ENCODE data around the gene MANEAL. TPM values are rescaled to one million over a fixed set of nuclear protein-coding genes. Genes with fewer than 3 reads are reported as not detected.

The MANEAL gene
- total and polyA plus RNA-seq, 2 of the 13 experiments (the other 11 are each of a cell fraction or from before 2014, with no cell fraction given): 20.8 to 26.4 TPM

DNA sequence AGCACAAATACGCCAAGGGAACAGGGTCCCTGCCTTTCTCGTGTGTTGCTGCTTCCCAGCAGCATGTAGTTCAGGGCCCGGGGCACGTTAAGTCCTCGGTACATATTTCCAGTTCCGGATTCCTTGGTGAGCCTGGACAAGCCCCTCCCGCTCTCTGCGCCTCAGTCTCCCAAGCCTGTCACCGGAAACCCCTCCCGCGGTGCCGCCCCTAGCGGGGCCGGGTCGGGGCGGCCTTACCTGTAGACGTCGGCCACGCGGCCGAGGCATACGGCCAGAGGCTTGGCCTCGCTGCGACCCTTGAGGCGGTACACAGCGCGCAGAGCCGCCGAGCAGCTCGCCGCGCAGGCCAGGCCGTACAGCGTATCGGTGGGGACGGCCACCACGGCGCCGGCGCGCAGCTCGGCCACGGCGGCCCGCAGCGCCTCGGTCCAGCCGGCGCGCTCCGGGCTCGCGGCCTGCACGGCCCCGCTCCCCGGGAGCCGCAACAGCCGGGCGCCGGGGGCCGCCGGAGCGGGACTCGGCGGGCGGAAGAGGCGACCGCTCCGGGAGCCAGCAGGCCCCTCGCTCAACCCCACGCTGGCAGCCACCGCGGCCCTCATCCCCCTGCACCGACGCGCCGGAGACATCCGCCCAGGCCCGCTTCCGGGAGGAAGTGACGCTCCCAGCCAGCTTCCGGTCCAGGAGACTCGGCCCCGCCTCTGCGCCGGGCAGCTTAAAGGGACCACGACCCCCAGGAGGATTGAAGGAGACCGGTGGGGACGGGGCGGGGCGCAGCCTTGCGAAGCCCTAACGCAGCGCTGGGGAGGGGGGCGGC, 14.1 kb downstream of the MANEAL start, which contains the start of the genes C1orf122 and YRDC (continued):
- TF ChIP-seq, protein P1, sequence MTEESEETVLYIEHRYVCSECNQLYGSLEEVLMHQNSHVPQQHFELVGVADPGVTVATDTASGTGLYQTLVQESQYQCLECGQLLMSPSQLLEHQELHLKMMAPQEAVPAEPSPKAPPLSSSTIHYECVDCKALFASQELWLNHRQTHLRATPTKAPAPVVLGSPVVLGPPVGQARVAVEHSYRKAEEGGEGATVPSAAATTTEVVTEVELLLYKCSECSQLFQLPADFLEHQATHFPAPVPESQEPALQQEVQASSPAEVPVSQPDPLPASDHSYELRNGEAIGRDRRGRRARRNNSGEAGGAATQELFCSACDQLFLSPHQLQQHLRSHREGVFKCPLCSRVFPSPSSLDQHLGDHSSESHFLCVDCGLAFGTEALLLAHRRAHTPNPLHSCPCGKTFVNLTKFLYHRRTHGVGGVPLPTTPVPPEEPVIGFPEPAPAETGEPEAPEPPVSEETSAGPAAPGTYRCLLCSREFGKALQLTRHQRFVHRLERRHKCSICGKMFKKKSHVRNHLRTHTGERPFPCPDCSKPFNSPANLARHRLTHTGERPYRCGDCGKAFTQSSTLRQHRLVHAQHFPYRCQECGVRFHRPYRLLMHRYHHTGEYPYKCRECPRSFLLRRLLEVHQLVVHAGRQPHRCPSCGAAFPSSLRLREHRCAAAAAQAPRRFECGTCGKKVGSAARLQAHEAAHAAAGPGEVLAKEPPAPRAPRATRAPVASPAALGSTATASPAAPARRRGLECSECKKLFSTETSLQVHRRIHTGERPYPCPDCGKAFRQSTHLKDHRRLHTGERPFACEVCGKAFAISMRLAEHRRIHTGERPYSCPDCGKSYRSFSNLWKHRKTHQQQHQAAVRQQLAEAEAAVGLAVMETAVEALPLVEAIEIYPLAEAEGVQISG (CRISPR knock-in tag; IDR thresholded peaks at IDR 0.05): peak; percentile 88
- TF ChIP-seq, protein P2, sequence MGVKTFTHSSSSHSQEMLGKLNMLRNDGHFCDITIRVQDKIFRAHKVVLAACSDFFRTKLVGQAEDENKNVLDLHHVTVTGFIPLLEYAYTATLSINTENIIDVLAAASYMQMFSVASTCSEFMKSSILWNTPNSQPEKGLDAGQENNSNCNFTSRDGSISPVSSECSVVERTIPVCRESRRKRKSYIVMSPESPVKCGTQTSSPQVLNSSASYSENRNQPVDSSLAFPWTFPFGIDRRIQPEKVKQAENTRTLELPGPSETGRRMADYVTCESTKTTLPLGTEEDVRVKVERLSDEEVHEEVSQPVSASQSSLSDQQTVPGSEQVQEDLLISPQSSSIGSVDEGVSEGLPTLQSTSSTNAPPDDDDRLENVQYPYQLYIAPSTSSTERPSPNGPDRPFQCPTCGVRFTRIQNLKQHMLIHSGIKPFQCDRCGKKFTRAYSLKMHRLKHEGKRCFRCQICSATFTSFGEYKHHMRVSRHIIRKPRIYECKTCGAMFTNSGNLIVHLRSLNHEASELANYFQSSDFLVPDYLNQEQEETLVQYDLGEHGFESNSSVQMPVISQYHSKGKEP (CRISPR knock-in tag; IDR thresholded peaks at IDR 0.05): peak; percentile 78; the same call in 1 of the 2 replicates
- TF ChIP-seq MTA3 (CRISPR knock-in tag; IDR thresholded peaks at IDR 0.05): no peak
- no peak for TF ChIP-seq ZNF20 (CRISPR knock-in tag; IDR thresholded peaks at IDR 0.05)
- TF ChIP-seq ARHGAP35 (CRISPR knock-in tag; IDR thresholded peaks at IDR 0.05; ENCODE audit: borderline replicate concordance): no peak
- no peak for TF ChIP-seq ZNF296 (CRISPR knock-in tag; conservative IDR thresholded peaks at IDR 0.05)
- TF ChIP-seq PAX8 (CRISPR knock-in tag; IDR thresholded peaks at IDR 0.05; ENCODE audit: borderline replicate concordance): no peak
- no peak for TF ChIP-seq SRF (IDR thresholded peaks at IDR 0.05; ENCODE audit: low read depth, low read length)
- TF ChIP-seq GABPA (IDR thresholded peaks at IDR 0.05; ENCODE audit: low read depth, low read length): peak; percentile 88
- peak; percentile 91 for TF ChIP-seq GABPA (CRISPR knock-in tag; IDR thresholded peaks at IDR 0.05; ENCODE audit: low read depth)
- TF ChIP-seq, protein P3, sequence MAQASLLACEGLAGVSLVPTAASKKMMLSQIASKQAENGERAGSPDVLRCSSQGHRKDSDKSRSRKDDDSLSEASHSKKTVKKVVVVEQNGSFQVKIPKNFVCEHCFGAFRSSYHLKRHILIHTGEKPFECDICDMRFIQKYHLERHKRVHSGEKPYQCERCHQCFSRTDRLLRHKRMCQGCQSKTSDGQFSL (CRISPR knock-in tag; IDR thresholded peaks at IDR 0.05): no peak
- TF ChIP-seq SMARCC2 (IDR thresholded peaks at IDR 0.05): no peak
- no peak for TF ChIP-seq BRCA1 (CRISPR knock-in tag; IDR thresholded peaks at IDR 0.05)
- no peak for TF ChIP-seq FOXK2 (IDR thresholded peaks at IDR 0.05)
- TF ChIP-seq ZNF776 (CRISPR knock-in tag; IDR thresholded peaks at IDR 0.05): no peak
- TF ChIP-seq ZNF260 (CRISPR knock-in tag; IDR thresholded peaks at IDR 0.05; ENCODE audit: borderline replicate concordance, low read depth): no peak
- no peak for TF ChIP-seq HDAC6 (IDR thresholded peaks at IDR 0.05; ENCODE audit: low read depth, low read length)
- no peak for TF ChIP-seq CBX1 (IDR thresholded peaks at IDR 0.05; ENCODE audit: low read depth)
- peak; percentile 51 for TF ChIP-seq XRCC5 (optimal IDR thresholded peaks at IDR 0.05; ENCODE audit: low read length)
- no peak for TF ChIP-seq ARID2 (CRISPR knock-in tag; IDR thresholded peaks at IDR 0.05; ENCODE audit: borderline replicate concordance)
- TF ChIP-seq PCBP2 (optimal IDR thresholded peaks at IDR 0.05; ENCODE audit: low read depth, low read length, poor library complexity, severe bottlenecking): no peak
- peak; percentile 6 for TF ChIP-seq YY1 (IDR thresholded peaks at IDR 0.05; ENCODE audit: insufficient read depth, insufficient replicate concordance, low read depth, low read length)
- peak; percentile 36 for TF ChIP-seq AGO1 (IDR thresholded peaks at IDR 0.05; ENCODE audit: low read depth, low read length, poor library complexity, severe bottlenecking)
- no peak for TF ChIP-seq ZNF556 (CRISPR knock-in tag; IDR thresholded peaks at IDR 0.05; ENCODE audit: borderline replicate concordance)
- TF ChIP-seq, protein P4, sequence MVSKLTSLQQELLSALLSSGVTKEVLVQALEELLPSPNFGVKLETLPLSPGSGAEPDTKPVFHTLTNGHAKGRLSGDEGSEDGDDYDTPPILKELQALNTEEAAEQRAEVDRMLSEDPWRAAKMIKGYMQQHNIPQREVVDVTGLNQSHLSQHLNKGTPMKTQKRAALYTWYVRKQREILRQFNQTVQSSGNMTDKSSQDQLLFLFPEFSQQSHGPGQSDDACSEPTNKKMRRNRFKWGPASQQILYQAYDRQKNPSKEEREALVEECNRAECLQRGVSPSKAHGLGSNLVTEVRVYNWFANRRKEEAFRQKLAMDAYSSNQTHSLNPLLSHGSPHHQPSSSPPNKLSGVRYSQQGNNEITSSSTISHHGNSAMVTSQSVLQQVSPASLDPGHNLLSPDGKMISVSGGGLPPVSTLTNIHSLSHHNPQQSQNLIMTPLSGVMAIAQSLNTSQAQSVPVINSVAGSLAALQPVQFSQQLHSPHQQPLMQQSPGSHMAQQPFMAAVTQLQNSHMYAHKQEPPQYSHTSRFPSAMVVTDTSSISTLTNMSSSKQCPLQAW (CRISPR knock-in tag; IDR thresholded peaks at IDR 0.05): peak; percentile 10; the same call in 1 of the 2 replicates

Measured in HepG2 (cell line).